Stimulated activated naive CD4-positive, alpha-beta T cell (primary cell): ENCODE results near the gene ASH1L.
A peak's percentile ranks its signal among the peaks of the same experiment; 100 is the strongest.
"Not testable (repeated sequence)": the region's sequence is repeated elsewhere in the genome, so short reads cannot be mapped to it uniquely, and the experiment has no call there.

ENCODE experiments used
- DNase-seq, 6 experiments: peaks; one replicate each; lab custom pipeline; 2025; lab: John Stamatoyannopoulos, UW

ASH1L gene

DNA sequence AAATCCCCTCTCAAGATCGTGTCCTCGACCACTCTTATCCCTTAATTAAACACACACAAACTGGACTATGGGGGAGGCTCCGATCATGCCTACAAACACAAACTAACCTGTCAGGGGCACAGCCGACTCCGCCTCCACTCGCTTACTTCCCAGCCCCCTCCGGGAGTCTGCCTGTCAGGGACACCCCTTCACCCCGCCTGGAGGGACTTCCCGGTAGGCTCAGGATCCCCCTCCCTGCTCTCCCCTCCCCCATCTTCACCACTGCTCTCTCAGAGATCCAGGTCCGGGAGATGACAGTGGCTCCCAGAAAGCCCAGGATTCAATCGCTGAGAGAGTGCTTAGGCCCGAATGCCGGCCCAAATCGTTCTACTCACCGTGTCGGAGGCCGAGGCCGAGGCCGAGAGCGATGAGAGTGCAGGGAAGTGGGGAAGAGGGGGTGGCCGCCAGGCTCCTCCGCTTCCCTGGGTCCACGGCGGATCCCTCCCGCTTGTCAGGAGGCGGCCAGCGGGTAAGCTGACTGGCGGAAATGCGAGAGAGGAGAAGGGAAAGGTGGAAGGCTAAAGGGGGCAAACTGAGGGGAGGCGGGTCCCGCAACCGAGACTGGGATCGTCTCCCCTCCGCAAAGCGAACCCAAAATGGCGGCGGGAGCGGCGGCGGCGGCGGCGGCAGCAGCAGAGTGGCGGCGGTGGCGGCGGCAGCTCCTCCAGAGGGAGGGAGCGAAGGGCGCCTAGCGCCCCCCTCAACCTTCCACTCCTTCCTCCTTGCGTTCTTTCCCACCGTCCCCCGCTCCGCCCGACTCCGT, 623 bp downstream of the ASH1L start:
- peak; percentile 52 to 79 (median 72) for DNase-seq

DNA sequence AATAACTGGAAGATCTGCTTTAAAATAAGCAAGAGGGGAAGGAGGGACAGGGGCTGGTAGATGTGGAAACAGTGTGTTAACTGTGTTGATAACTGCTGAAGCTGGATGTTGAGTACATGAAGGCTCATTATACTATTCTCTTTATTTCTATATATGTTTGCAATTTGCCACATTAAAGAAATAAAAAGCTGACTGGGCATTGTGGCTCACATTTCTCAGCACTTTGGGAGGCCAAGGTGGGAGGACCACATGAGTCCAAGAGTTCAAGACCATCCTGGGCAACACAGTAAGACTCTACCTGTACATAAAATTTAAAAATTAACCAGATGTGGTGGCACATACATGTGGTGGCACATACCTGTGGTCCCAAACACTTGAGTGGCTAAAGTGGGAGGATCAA, 6.7 kb downstream of the ASH1L start:
- DNase-seq: no peak

DNA sequence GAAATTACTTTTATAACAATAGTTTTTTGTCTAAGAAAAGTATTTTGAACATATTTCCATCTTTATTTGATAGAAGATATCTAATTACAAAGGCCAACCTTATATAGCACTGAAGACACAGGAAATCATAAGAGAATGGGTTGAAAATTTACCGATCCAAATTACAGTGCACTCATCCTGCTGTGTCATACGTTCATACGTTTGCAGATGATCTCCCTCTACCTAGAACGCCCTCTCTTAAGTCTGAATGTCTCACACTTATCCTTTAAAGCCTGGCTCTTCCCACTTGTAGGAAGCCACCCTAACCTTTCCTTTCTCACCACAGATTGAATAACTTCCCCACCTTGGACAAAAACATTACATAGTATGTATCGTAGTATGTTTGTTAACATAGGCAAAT, 9.3 kb downstream of the ASH1L start:
- no peak for DNase-seq

DNA sequence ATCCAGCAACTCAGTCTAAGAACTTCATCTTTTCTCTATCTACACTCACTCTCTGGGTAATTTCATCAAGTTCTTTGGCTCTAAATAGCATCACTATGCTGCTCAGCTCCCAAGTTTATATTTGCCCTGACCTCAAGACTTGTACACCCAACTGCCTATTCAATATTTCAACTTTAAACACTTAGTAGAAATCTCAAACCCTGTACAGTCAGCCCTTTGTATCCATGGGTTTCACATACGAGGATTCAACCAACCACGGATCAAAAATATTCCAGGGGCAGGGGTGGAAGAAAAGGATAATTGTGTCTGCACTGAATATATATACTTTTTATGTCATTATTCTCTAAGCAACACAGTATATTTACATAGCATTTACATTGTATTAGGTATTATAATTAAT, 13.9 kb downstream of the ASH1L start:
- no peak for DNase-seq

DNA sequence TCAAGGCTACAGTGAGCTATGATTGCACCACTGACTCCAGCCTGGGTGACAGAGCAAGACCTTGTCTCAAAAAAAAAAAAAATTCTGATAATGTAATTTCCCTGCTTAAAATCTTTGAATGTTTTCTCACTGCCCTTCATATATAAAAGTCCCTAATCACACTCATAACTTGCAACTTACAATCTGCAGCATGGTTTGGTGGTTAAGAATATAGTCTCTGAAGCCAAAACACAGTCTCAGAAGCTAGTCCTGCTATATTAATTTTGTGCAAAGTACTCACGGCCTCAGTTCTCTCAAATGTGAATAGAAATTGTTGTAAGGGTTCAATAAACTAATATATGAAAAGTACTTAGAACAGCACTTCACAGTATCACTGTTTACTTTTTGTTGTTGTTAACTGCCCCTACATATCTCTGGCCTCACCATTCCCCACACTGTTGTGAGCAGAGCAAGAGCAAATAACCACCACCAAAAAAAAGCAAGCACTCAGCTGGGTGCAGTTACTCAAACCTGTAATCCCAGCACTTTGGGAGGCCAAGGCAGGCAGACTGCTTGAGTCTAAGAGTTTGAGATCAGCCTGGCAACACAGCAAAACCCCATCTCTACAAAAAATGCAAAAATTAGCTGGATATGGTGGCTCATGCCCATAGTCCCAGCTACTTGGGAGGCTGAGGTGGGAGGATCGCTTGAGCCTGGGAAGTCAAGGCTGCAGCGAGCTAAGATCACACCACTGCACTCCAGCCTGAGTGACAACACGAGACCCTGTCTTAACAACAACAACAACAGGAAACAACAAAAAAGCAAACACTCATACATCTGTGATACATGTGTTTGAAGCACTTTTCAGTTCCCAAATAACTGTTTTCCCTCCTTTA, 22.4 kb downstream of the ASH1L start:
- no peak for DNase-seq

DNA sequence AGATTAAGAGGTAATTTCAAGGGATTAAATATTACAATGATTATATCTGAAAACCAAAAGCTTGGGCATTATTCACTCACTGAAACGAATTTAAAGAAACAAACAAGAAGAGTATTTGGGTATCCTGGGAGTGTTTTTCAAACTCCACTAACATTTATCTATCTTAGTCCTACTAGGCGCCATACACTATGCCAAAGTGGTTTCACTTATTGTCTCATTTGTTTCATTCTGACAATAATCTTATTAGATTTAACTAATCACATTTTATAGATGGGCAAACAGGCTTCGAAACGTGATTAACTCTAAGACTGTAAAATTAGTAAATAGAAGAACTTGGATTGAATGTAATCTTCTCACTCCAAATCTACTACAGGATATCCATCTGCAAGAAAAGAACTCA, 25.4 kb downstream of the ASH1L start:
- DNase-seq: no peak

DNA sequence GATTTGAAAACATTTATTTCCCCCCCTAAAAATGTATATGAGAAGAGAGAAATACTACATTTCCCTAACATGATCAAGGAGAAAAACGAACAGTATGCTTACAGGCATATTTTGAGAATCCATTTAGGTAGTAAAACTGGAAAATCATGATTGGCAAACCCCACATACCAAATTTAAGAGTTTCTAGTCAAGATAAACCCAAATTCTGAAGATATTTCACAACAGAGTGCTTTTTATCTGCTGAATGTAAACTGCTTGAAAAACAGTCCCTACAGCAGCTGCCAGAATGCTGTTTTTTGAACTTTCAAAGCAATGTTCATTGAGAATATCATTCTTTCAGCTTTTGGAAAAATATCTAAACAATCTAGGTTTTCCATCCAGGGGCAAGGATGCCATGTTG, 31.0 kb downstream of the ASH1L start:
- DNase-seq: no peak

DNA sequence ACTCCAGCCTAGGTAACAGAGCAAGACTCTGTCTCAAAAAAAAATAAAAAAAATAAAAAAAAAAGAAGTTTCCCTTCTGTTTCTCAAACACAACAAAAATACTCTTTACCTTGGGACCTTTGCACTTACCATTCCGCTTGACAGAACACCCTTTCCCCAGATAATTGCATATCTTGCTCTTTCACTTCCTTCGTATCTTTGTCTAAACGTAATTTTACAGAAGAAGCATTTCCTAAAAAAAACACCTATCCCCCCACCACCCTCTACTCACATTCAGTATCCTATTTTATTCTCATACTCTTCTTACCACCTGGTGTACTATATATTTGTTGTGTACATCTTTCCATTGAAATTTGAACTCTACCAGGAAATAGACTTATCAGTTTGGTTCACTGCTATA, 32.7 kb downstream of the ASH1L start:
- no peak for DNase-seq

DNA sequence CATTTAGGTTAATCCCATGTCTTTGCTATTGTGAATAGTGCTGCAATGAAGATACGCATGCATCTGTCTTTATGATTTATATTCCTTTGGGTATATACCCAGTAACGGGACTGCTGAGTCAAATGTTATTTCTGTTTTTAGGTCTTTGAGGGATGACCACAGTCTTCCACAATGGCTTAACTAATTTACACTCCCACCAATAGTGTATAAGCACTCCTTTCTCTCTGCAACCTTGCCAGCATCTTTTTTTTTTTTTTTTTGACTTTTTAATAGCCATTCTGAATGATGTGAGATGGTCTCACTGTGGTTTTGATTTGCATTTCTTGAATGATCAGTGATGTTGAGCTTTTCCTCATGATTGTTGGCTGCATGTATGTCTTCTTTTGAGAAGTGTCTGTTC, 33.5 kb downstream of the ASH1L start:
- no peak for DNase-seq

DNA sequence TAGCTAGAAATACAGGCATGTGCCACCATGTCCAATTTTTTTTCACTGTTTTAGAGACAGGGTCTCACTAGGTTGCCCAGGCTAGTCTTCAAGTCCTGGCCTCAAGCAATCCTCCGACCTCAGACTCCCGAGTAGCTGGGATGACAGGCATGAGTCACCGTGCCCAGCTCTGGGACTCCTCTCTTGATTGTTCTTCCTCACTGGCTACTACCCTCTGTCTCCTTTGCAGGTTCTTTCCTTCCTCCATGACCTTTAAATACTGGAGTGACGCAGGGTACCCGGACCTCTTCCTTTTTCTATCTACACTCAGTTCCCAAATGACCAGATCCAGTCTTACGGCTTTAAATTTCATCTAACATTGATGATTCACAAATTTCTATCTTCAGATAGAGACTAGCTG, 34.9 kb downstream of the ASH1L start:
- DNase-seq: no peak

DNA sequence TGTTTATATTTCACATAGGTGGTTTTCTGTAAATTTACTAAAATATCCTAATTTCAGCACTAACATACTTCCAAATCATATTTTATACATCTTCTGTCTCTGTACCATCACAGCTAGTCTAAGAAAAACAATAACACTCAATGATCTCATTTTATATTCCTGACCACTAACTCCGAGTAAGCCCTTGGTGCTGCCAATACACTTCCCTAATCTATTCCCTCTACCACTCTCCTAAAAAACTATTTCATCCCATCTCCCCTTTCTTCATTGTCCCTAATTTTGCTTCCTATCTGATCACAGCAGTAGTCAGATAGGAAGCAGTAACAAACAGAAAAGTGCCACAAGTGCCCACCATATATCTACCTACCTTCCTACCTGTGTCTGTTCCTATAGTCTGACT, 36.2 kb downstream of the ASH1L start:
- no peak for DNase-seq

DNA sequence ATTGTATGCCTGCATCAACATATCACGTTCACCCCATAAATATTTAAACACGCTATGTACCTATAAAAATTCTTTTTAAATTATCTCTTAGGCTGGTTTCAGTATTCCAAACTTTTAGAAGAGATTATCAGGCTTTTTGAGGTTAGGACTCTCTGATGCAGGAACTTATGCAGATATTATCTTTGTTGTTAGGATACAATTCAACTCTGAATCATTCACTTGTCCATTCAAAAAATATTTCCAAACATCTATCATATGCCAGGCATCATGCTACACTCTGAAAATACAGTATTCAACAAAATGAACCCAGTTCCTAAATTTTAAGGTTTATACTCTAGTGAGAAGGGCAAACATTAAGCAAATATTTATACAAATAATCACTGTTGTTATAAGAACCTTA, 40.5 kb downstream of the ASH1L start:
- DNase-seq: no peak

DNA sequence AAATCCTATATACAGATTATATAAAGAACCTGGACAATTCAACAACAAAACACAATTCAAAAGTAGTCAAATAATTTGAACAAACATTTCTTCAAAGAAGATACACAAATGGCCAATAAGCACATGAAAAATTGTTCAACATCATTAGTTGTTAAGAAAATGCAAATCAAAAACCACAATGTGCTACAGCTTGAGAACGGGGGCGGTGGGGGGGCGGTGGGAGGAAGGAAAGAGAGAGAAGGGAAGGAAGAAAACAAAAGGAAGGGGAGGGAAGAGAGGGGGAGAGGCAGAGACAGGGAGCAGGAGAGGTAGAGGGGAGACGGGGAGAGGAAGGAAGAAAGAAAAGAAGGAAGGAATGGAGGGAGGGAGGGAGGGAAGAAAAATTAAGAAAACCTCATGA, 44.1 kb downstream of the ASH1L start:
- no peak for DNase-seq

DNA sequence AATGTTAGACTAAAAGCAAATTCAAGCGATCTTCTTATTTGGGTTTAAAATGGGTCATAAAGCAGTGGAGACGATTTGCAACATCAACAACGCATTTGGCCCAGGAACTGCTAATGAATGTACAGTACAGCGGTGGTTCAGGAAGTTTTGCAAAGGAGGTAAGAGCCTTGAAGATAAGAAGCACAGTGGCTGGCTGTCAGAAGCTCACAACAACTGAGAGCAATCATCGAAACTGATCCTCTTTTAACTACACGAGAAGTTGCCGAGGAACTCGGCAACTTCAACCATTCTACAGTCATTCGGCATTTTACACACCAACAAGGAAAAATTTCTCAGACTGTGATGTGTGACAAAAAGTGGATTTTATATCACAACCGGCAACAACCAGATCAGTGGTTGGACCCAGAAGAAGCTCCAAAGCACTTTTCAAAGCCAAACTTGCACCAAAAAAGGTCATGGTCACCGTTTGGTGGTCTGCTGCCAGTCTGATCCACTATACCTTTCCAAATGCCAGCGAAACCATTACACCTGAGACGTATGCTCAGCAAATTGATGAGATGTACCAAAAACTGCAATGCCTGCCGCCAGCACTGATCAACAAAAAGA, 47.9 kb downstream of the ASH1L start:
- DNase-seq: peak in 3 of 6 experiments; percentile 38 to 46 (median 43)

DNA sequence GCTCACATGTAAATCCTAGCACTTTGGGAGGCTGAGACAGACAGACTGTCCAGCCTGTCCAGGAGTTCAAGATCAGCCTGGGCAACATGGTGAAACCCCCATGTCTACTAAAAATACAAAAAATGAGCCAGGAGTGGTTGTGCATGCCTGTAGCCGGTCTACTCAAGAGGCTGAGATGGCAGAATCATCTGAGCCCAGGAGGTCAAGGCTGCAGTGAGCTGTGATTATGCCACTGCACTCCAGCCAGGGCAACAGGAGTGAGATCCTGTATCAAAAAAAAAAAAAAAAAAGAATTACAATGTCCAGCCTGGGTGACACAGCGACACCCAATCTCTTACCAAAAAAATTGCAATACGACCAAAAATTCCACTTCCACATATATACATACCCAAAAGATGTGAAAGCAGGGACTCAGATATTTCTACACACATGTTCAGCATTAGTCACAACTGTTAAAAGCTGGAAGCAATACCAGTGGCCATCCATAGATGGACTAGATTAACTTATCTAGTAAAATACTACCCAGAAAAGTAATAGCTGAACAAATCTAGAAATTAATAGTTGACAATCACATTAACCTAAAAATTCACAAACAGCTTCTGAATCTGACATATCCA, 49.2 kb downstream of the ASH1L start:
- no peak for DNase-seq

DNA sequence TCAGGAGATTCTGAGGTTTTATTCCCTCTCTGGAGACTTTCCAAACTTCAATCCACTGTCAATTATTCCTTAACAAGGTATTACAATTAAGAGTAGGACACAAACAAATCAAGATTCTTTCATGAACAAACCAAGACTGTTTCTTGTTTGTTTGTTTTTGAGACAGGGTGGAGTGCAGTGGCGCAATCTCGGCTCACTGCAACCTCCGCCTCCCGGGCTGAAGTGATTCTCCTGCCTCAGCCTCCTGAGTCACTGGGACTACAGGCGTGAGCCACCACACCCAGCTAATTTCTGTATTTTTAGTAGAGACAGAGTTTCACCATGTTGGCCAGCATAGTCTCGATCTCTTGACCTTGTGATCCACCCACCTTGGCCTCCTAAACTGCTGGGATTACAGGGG, 51.2 kb downstream of the ASH1L start:
- DNase-seq: not testable (repeated sequence)

DNA sequence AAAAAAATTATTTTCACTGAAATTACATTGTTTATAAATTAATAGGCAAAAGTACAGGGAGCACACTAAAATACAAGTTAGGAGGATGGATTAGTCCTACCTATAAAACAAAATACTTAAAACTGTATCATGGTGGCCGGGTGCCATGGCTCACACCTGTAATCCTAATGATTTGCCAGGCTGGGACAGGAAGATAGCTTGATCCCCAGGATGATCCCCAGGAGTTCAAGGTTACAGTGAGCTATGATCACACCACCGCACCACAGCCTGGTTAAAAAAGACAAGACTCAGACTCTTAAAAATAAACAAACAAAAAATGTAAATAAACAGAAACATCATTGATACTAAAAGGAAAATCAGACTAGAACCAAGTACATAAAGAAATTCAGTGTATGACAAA, 53.5 kb downstream of the ASH1L start:
- no peak for DNase-seq

DNA sequence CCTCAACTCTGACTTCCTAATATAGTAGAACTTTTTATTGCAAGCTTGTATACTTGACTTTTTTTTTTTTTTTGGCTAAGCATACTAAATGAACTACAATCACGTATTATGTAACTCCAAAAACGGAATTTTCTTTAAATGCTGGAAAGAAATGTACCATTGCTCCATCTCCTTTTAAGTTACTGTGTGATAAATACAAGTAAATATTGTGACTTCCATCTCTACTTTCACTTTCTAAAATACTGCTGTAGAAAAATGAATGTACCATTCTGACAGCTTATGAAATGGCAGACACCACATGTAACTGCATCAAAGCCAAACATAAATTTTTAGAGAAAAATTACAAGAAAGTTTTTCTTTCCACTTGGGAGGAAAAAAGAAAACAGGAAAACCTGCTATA, 54.7 kb downstream of the ASH1L start:
- DNase-seq: no peak

DNA sequence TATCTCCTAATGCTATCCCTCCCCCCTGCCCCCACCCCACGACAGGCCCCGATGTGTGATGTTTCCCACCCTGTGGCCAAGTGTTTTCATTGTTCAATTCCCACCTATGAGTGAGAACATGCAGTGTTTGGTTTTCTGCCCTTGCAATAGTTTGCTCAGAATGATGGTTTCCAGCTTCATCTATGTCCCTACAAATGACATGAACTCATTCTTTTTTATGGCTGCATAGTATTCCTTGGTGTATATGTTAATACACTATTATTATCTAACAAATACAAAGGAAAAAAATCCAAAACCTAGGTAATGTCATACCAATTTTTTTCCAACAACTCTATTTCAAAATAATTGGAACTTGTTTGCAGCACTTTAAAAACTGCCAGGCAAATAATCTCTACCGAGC, 56.6 kb downstream of the ASH1L start:
- not testable (repeated sequence) for DNase-seq

DNA sequence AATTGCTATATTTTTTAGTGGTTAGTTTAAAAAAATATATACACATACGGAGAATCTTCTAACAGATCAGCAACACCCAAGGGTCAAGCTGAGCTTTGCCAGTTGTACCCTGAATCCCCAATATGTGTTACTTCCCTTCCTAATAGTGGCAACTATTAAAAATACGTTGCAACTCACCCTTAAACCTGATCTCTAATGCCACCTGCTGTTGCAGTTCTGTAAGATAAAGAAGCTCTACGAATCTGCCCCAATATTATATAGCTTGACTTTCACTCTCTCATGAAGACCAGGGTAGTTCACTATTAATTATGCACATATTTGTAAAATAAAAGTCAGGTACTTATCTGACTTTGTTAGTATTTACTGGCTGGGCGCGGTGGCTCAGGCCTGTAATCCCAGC, 58.4 kb downstream of the ASH1L start:
- DNase-seq: peak in 1 of 6 experiments; percentile 4

DNA sequence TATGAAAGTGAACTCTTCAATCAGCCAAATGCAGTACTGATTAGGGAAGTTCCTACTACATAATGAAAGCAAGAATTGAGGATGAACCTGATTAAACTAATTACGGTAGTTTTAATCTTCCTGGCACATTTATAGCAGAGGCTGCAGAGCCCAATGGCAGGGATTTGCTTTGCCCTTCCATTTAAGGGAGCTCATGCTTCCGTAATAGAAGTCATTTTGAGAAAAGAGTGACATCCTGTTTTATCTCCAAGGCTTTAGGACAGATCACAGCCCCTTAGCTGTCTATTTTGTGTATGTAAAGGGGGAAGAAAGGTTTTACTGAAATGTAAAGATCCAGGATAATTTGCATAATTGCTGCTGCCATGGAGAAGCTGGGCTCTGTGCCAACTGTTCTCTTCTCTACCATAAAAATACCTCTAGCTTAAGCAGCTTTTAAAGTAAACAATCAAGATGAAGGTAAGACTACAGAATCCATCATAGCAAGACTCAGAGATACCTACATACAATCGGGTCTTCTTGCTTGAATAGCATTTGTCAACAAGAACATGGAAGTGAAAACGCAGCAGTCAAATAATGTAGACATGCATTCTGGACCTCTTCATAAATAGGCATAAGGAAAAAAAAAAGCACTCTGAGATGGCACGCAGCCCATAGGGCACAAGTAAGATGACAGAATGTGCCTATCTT, 62.5 kb downstream of the ASH1L start:
- no peak for DNase-seq

DNA sequence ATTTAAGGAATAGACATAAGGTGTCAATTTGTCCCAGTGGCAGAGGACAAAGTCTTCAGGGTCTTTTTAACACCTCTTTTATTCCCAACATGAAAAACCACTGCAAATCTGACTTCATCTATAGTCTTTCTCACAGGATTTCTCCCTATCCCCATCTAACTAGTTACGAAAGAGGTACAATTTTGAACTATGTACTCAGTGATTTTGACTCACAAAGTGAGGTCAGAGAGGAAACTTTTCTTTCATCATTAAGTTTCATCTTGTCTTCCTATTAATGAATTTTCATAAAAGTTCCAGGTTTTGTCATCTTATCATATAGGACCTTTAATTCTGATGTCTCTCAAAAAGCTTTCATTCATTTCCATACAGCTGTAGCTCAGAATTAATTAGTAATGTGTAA, 63.3 kb downstream of the ASH1L start:
- no peak for DNase-seq
